HG02588 (cell line): Measurements from ENCODE around the gene CLNK.

Source experiments
- ATAC-seq: cut with Tn5 transposase; IDR thresholded peaks from one replicate; pipeline ENCODE4 v1.9.1; 2021; ENCODE audit warnings: mild to moderate bottlenecking, moderate library complexity; ENCODE audit not compliant: unreplicated experiment

CLNK gene

GRCh38 chr4:10527438-10527837 is 157.1 kb downstream of the CLNK start:
- ATAC-seq: no peak

DNA sequence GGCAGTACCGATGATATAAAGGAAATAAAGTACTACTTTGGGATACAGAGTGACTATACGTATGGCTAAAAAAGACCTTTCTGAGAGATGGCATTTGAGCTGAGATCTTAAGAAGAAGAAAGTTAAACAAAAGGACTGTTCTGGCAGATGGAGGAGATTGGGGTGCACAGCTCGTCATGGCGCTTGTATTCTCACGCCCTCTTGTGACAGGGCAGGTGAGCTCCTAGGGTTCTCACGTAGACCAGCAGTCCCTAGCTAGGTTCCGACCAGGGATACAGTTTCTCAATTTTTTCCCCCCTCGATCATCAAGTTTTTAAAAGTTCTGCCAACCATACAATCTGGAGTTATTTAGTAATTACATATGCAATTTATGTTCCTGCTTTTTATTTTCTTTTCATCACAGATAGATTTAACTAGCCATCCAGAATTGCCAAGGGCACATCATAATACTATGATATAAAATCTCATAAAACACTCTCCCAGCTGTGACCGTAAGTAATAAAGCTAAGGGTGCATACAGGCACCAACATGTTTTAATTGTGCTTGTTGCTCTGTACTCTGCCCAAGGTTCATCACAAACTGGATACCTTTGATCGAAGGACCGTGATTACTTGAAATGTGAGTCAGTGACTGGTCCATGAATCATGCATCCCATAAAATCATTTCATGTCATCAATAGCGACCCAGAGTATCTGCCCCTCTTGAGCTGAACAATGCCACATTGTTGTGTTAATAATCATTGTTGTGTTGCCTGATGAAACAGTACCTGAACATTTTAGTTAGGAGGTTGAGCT is 157.9 kb downstream of the CLNK start:
- ATAC-seq: no peak

GRCh38 chr4:10524196-10524833 is 160.3 kb downstream of the CLNK start:
- ATAC-seq: no peak

DNA sequence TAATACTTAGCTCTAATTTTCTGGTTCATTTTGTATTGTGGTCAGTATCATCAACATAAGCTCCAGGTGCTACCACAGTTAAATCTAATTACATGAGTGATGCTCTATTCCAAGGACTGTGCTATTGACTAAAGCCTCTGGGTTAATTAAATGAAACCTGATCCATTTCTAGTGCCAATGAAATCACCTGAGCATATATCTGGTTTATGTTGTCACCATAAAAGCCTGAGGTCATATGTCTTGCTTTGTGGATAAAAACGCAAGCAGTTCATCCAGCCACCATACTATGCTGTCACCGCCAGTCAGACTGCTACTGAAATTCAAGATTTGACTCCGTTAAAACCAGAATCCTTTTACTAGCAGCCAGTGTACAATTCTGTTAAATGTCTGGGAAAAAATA is 163.1 kb downstream of the CLNK start:
- ATAC-seq: no peak

DNA sequence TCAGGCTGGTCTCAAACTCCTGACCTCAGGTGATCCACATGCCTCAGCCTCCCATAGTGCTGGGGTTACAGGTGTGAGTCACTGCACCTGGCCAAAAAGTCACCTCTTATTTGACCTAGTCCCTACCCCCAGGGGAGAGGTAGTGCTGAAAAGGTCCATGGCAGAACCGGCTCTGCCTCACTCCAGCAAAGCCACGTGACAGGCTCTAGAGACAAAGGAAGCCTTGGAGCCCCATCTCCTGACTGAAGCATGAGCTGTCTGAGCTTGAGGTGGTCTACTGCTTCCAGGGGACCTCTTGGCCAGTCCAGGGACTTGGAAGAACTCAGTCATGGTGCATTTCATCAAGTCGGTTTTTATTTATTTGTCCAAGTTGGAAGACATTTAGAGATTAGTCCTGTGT is 174.8 kb downstream of the CLNK start:
- no peak for ATAC-seq

GRCh38 chr4:10506077-10506476 is 178.5 kb downstream of the CLNK start:
- ATAC-seq: no peak

DNA sequence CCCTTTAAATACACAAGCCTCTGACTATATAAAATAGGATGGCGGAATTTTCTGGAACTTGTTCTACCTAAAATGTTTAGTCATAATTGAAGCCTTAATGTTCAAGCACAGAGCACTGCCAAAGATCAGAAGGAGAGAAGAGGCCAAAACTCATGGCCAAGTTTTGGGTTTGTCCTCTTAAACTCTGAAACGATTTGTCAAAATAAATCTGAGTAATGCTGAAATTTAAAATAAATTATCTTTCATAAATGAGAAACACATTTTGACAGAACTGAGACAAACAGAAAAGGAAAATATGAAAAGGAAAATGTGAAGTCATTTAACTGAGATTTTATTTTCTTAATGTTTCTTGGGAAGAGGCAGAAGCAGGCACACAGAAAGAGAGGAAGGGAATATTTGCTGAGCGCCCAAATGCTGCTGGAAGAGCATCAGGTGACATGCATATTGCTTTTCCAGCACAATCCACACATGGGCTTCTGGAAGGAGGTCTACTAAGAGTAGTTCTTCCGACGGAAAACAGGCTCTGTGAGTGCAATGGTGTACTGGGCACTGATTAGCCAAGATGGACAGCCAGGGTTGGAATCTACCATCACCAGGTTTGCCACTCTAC is 179.9 kb downstream of the CLNK start:
- no peak for ATAC-seq

DNA sequence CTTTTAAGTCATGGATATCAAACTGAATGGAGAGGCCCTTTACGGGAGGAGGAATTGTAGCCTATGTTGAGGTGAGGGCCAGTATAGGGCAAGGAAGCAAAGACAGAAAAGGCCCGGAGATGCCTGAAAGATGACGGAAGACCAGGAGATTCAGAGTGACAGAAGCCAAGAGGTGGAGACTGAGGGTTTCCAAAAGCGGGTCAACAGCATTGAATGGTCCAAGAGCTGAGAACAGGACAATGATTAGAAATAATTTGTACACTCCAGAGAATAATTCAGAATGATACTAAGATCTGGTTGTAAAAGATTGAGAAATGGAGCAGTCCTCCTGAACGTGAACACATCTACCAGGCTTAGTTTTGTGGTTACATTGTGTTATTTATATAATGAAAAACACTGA is 181.9 kb downstream of the CLNK start:
- ATAC-seq: no peak

DNA sequence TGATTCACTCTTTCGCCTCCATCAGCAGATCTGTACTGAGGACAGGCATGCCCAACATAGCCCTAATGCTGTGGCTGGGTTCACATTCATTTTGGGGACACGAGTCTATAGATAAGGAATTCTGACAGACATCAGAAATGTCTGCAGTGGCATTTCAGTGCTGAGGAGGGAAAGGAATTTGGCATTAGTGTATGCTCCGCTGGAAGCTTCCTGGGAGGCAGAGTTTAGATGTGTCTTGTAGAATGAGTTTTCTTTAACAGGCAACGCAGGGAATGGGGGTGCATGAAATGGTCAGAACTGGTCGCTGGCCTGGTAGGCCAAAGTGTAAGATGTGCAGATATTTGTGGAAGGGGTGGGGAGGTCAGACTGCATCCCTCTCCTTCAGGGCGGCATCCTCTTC is 183.8 kb downstream of the CLNK start:
- no peak for ATAC-seq

DNA sequence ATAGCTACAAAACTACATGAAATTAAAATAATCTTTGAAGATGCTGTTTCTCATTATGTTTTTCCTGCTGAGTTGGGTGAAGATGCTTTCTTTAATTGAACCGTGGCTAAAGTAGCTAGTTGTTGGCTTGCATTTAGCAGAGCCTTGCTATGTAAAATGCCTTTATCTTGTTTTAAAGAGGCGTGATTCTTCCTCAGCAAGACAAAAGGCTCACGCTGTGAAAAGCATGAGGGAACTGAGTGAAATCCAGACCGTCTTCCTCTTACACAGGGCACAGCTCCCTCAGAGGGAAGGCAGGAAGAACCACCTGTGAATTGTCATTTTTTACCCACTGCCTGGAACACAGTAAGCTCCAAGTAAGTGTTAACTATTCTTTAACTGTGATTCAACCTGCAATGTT is 188.4 kb downstream of the CLNK start:
- ATAC-seq: no peak

DNA sequence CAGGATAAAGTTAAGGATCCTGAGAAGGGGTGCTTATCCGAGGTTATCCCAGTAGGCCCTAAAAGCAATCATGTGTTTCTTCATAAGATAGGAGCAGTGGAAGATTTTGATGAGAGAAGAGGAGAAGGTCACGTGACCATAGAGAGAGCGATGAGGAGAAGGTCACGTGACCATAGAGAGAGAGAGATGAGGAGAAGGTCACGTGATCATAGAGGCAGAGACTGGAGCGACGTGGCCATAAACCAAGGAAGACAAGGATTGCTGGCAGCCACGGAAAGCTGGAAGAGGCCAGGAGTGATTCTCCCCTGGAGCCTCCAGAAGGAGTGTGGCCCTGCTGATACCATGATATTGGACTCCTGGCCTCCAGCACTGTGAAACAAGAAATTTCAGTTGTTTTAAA is 188.9 kb downstream of the CLNK start:
- no peak for ATAC-seq

DNA sequence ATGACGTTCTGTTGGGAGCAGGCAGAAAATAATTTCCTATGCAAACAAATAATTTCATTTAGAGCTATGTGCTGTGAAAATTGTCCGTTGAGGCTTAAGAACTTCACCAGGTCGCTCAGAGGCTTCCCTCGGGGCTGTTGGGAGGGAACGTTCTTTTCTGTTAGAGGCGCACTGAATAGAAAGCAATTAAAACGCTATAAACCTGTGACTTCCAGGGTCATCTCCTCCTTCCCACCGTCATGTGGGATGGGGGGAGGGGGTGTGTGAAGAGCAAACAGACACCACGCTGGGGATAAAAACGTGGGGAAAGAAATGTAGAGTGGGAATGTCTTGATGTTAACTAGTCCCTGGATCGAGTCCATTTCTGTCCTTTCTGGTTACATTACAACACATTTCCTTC is 192.1 kb downstream of the CLNK start:
- no peak for ATAC-seq

DNA sequence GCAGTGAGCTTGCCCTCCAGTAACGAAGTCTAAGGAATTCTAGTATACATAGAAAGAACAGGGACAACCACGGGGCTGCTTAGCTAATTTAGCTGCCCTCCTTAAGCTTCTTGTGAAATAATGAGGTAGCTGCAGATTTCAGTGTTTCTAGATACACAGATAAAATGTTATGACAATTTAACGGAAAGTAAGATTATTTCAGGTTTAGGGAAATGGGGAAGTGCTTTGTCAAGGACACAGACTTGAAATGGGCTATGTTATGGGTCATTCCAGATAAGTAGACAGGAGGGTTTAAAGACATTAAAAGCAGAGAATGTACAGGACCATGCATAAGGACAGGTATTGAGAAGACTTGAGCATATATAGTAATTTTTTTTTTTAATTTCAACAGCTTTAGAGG is 193.2 kb downstream of the CLNK start:
- no peak for ATAC-seq

- no peak for ATAC-seq
These were observed 193.6 kb downstream of the CLNK start for GRCh38 chr4:10490996-10491395.

- no peak for ATAC-seq
These were observed 201.7 kb downstream of the CLNK start for GRCh38 chr4:10482913-10483312.

DNA sequence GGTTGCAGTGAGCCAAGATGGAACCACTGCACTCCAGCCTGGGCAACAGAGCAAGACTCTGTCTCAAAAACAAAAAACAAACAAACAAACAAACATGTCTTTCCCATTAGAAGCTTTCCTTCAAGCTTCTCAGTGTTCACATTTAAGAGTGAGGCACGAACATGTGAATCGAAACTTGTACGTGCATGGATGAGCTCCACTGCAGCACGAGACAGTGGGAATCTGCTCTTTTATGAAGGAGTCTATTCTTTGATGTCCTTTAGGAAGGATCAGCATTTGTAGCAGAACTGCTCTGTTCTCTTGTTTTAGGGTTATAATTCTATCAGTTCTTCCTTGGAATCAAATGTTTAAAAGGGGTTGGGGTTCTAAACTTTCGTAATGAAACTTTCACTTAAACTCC is 204.0 kb downstream of the CLNK start:
- no peak for ATAC-seq

DNA sequence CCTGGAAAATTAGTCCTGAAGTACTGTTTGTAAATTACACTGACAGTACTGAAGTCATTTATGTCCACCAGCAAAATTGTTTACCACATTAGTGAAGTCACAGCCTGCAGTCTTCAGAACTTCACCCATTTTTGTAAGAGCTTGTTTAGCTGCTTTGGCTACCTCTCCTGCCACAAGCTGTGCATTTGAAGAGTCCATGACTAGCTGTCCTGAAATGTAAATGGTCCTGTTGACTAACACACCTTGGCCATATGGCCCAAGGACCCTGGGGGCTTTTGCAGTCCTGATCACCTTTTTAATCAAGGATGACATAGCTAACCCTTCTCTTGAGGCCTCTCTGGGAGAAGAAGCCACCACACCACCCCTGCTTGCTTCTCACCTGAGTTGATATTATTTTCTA is 205.9 kb downstream of the CLNK start:
- ATAC-seq: no peak

GRCh38 chr4:10470505-10470904 is 214.1 kb downstream of the CLNK start:
- no peak for ATAC-seq

DNA sequence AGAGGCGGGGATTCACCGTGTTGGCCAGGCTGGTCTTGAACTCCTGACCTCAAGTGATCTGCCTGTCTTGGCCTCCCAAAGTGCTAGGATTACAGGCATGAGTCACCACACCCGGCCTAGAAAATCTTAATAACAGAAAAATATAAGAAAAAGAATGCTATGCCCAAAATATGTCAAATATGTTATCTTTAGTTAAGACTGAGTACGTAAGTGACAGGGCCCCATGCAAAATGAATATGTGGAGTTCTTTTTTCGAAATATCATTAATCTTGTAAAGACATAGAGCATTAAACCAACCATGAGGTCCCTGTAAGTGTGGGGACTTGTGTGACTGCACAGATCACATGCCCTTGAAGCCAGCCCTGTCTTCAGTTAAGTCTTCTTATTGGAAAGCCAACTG is 218.4 kb downstream of the CLNK start:
- no peak for ATAC-seq

DNA sequence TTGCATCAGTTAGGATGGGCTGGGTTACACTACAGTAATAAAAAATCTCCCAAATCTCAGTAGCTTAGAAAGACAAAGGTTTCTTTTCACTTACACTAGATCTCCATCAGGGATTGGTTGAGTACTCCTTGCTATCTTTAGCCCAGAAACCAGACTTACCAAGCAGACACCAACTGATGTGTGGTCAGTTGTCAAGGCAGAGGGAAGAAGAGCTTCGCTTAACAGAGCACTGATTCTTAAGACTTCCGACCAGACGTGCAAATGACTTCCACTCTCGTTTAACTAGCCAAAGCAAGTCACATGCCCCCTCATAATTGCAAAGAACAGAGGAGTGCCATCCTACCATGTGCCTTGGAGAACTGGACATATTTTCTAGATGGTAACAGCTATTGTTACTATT is 221.7 kb downstream of the CLNK start:
- ATAC-seq: no peak

GRCh38 chr4:10461850-10462400 is 222.6 kb downstream of the CLNK start:
- no peak for ATAC-seq
